Left lobe of liver (tissue), 2 donors: ENCODE data around the gene KCNAB1. TPM values are rescaled to one million over a fixed set of nuclear protein-coding genes. Genes with fewer than 3 reads are reported as not detected.
"Not testable (repeated sequence)": the region's sequence is repeated elsewhere in the genome, so short reads cannot be mapped to it uniquely, and the experiment has no call there.

Experiments used
- ATAC-seq: fragments of 200-7000 bp; cut with Tn5 transposase; one replicate; pipeline ENCODE4 v1.9.1; 2020; ENCODE audit warnings: mild to moderate bottlenecking, moderate library complexity
- DNase-seq: peaks from one replicate; pipeline ENCODE4 v3.0.0-alpha.2; 2020; ENCODE audit warnings: low spot score
- total RNA-seq: library from RNA; stranded (reverse); gene quantifications from one replicate; pipeline ENCODE4 v1.2.1, GENCODE V29; 2021
- donor health status: DM: no; HTN: no; CAD: no; lungs with moderate emphysema.
- donor health status: DM: no; HTN: yes; CAD: no.

The KCNAB1 gene
- total RNA-seq, result 0.23 TPM

GRCh38 chr3:156120528-156121251 is at the start of gene KCNAB1:
Gene KCNAB1 (plus strand): TSS chr3:156120578.
- ATAC-seq (no peak), DNase-seq (no peak)

GRCh38 chr3:156071031-156071430 is 49.3 kb upstream of the KCNAB1 start:
- DNase-seq, result no peak
- ATAC-seq, result no peak

- ATAC-seq, DNase-seq: not testable (repeated sequence)
Observed at GRCh38 chr3:156072950-156073657, 47.3 kb upstream of the KCNAB1 start.

GRCh38 chr3:156090126-156090525 is 30.3 kb upstream of the KCNAB1 start:
- ATAC-seq, result no peak
- no peak for DNase-seq

GRCh38 chr3:156093964-156094363 is 26.4 kb upstream of the KCNAB1 start:
- ATAC-seq (peak; percentile 24), DNase-seq (no peak)

- DNase-seq, result no peak
- peak; percentile 58 for ATAC-seq
Observed at GRCh38 chr3:156094391-156094790, 26.0 kb upstream of the KCNAB1 start.

- not testable (repeated sequence) for DNase-seq, ATAC-seq
Observed at GRCh38 chr3:156095652-156096051, 24.7 kb upstream of the KCNAB1 start.

GRCh38 chr3:156098437-156099035 is 21.8 kb upstream of the KCNAB1 start:
- ATAC-seq (no peak), DNase-seq (no peak)

GRCh38 chr3:156099348-156099747 is 21.0 kb upstream of the KCNAB1 start:
- not testable (repeated sequence) for ATAC-seq, DNase-seq

- not testable (repeated sequence) for ATAC-seq
Observed at GRCh38 chr3:156099984-156100383, 20.4 kb upstream of the KCNAB1 start.

GRCh38 chr3:156102267-156102931 is 18.0 kb upstream of the KCNAB1 start:
- DNase-seq, result no peak
- peak; percentile 90 for ATAC-seq

More at GRCh38 chr3:156099984-156100383, 20.4 kb upstream of the KCNAB1 start:
- not testable (repeated sequence) for DNase-seq

GRCh38 chr3:156106721-156107373 is 13.5 kb upstream of the KCNAB1 start:
- no peak for ATAC-seq
- no peak for DNase-seq

- DNase-seq (no peak), ATAC-seq (no peak)
Observed at GRCh38 chr3:156107504-156107903, 12.9 kb upstream of the KCNAB1 start.

- ATAC-seq (no peak), DNase-seq (no peak)
Observed at GRCh38 chr3:156108616-156109015, 11.8 kb upstream of the KCNAB1 start.

- ATAC-seq, result no peak
- no peak for DNase-seq
Observed at GRCh38 chr3:156109989-156110388, 10.4 kb upstream of the KCNAB1 start.

- DNase-seq (no peak), ATAC-seq (no peak)
Observed at GRCh38 chr3:156126467-156126866, 6.1 kb downstream of the KCNAB1 start.

- ATAC-seq, result no peak
- DNase-seq, result no peak
Observed at GRCh38 chr3:156131241-156131640, 10.9 kb downstream of the KCNAB1 start.

- ATAC-seq (no peak), DNase-seq (no peak)
Observed at GRCh38 chr3:156131799-156132198, 11.4 kb downstream of the KCNAB1 start.

GRCh38 chr3:156132313-156132712 is 11.9 kb downstream of the KCNAB1 start:
- DNase-seq (no peak), ATAC-seq (no peak)

GRCh38 chr3:156133076-156133475 is 12.7 kb downstream of the KCNAB1 start:
- ATAC-seq (no peak), DNase-seq (no peak)
